Uterus (tissue), 2 donors: ENCODE results near the gene ALDH1L1.

Source experiments
- CTCF ChIP-seq, 4 experiments: fragments of 200-600 bp in 2 of 4; fragments of 450-650 bp in 2 of 4; sonication (generic) in 2 of 4; IDR thresholded peaks; one replicate each; pipeline ENCODE4 v1.5.1; 2016 to 2019; ENCODE audit warnings: antibody characterized with exemption in 4 of 4, mild to moderate bottlenecking in 2 of 4, moderate library complexity in 1 of 4
- POLR2A ChIP-seq, 2 donors: fragments of 450-650 bp; IDR thresholded peaks; one replicate each; pipeline ENCODE4 v1.6.1; 2016; ENCODE audit warnings: antibody characterized with exemption in 2 of 2, mild to moderate bottlenecking in 1 of 2, moderate library complexity in 1 of 2

DNA sequence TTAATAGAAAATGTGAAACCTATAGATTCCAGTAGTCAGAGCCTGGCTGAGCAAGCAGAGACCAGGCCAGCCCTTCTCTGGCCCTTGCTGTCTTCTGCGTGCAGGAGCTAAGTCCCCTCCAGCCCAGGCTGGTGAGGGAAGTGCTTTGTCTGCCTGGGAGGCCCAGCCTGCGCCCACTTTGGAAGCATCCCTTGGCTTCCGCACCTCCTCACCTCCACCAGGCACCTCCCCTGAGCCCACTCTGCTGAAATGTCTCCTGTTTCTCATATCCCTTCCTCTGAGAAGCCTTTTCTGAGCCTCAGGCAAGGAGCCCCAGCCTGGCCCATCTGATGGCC is 45.3 kb downstream of the ALDH1L1 start:
- no peak for TF ChIP-seq CTCF (IDR thresholded peaks at IDR 0.05)
- no peak for TF ChIP-seq POLR2A (IDR thresholded peaks at IDR 0.05)
